Panc1 (cell line): ENCODE results near the gene PSMA5.

Experiments used
- CTCF ChIP-seq: fragments of 450-650 bp; IDR thresholded peaks from 2 replicates; pipeline ENCODE4 v1.5.1; 2017; ENCODE audit warnings: mild to moderate bottlenecking
- POLR2AphosphoS5 ChIP-seq: IDR thresholded peaks from 2 replicates; pipeline ENCODE4 v1.6.1; 2012; ENCODE audit warnings: mild to moderate bottlenecking, low read depth, low read length, moderate library complexity
- REST ChIP-seq, 2 experiments: IDR thresholded peaks; 2 replicates each; pipeline ENCODE4 v1.6.1; 2011 to 2012; ENCODE audit warnings: low read depth in 2 of 2, control low read depth in 1 of 2, low read length in 1 of 2, mild to moderate bottlenecking in 1 of 2, moderate library complexity in 1 of 2; ENCODE audit not compliant: insufficient read depth in 1 of 2
- SIN3A ChIP-seq: IDR thresholded peaks from 2 replicates; pipeline ENCODE4 v1.6.1; 2012; ENCODE audit warnings: low read depth, mild to moderate bottlenecking, low read length, moderate library complexity, borderline replicate concordance; ENCODE audit not compliant: insufficient read depth
- TCF7L2 ChIP-seq: IDR thresholded peaks from 2 replicates; pipeline ENCODE4 v1.6.1; 2011; ENCODE audit warnings: mild to moderate bottlenecking, low read depth, low read length, inconsistent platforms

GRCh38 chr1:109425391-109426280 lies 612 bp downstream of the PSMA5 start:
- no peak for TF ChIP-seq CTCF
- no peak for TF ChIP-seq REST (IDR thresholded peaks at IDR 0.05; ENCODE audit: insufficient read depth in 1 of 2, low read depth in 2 of 2, low read length in 1 of 2)
- TF ChIP-seq POLR2AphosphoS5, result no peak
- TF ChIP-seq SIN3A, result no peak
- no peak for TF ChIP-seq TCF7L2
